ENCODE data around the gene SIPA1L3.

Gene SIPA1L3

DNA sequence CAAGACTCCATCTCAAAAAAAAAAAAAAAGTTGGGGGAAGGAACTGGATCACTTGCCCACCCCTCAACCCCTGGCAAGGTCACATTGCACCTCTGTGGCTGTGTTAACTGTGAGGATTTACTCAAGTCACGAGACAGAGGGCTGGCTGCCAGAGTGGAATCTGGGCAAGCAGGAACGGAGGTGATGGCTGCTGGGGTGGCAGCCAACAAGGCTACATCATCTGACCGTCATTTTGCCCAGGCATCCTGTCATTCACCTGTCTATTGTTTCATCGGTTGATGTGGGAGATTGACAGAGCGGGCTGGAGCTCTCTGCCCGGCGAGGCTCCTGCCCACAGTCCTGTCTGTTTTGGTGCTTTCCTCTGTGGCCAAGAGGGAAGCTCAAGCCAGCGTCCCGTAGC, 241.3 kb downstream of the SIPA1L3 start:
- DNase-seq (ENCODE audit: low read depth in 2 of 2) = no peak

DNA sequence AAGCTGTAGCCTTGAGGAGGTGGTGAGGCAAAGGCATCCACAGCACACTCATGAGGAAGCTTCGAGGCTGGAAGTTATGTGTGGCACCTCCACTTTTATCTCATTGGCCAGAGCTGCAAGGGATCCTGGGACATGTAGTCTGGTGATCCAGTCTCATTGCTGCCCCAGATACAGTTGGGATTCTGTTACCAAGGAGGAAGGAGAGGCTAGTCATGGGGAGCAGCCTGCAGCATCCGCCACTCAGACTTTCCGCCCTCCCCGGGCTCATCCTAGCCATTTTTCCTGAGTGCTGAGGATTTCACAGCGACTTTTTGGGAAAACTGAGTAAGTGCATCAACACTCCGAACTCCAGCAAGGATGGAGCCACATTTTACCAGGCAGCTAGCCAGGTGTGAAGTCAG, 242.7 kb downstream of the SIPA1L3 start:
- no peak for DNase-seq (ENCODE audit: low read depth in 2 of 2)

DNA sequence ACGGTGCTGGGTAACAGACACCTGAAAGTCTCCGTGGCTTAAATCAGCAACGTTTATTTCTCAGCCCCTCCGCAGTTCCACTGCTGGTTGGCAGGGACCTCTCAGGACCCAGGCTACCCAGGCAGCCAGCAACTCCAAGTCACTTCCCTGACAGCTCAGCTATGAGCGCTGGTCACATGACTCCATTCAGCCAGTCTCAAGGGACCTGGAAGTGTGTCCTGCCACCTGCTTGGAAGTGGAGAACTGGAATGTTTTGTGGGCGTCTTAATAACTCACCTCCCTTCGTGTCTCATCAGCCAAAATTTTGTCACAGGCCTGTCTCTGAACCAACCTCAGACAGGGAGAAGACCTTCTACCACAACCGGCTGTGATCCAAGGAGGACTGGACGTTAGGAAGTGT, 244.2 kb downstream of the SIPA1L3 start:
- no peak for DNase-seq (ENCODE audit: low read depth in 2 of 2)

DNA sequence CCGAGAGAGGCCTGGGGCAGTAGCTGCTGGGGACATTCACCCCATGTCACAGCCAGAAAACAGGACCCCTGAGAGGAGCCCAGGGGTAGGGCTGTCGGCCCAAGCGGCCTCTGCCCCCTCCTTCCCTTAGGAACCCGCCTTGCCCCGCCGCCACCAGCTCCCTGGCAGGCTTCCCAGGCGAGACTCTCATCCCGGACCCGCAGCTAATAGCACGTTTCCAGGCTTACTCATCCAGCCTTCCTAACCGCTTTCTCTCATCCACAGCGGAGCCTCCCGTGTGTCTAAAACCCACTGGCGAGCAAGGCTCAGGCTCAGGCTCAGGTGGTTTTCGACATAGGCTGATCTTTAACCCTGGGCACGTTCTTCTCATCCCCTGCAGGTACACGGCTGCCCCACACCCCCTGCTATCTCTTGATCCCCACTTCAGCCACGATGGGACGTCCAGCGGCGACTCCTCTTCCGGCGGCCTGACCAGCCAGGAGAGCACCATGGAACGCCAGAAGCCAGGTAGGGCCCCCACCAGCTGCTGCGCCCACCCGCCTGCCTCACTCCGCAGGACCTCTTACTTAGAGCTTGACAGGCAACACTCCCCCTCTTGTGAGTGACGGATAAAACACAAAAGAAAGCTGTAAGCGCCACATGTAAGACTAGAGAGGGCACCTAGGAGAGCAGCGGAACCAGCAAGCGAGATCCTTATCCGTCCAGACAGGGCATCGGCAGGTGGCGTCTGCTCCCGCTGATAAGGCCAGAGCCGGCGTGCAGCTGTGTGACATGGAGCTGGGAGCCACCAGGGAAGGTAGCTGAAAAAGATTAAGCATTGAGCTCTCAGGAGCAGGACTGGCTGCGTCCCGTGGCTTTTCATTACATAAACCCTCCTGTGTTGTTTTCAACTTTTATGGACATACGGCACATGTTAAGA, 245.7 kb downstream of the SIPA1L3 start:
- no peak for DNase-seq (ENCODE audit: low read depth in 2 of 2)

DNA sequence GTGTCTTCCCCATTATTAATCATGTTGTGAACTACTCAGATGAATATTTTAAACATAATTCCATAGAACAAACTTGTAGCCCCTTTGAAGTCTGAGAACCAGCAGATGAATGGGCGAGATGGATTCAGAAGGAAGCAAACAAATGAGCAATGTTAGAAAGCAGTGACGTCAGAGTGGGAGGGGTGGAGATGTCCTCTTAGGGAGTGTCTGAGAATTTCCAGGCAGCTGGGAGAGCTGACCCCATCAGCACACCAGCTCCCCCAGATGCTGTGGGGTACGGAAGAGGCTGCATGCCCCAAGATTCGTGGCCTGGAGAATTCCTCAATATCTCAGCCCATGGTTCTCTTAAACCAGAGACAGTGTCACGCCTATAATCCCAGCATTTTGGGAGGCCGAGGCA, 248.4 kb downstream of the SIPA1L3 start:
- no peak for DNase-seq (ENCODE audit: low read depth in 2 of 2)

DNA sequence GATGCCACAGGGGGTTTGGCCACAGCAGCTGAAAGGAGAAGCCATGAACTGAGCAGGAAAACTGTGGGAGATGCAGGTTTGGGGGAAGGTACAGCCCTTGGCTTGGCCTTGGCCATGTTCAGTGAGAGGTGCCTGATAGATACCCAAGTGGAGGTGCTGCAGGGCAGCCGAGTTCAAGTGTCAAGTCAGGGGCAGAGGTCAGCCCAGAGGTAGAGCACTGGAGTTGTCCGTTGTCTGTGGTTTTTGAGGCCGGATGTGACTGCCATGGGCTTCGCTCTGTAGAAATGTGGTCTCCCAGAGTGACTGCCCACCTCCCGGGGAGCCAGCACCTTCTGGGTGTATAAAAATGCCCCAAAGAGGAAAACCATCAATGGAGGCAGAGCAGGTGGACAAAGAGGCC, 251.7 kb downstream of the SIPA1L3 start:
- DNase-seq (ENCODE audit: low read depth in 2 of 2) = no peak

DNA sequence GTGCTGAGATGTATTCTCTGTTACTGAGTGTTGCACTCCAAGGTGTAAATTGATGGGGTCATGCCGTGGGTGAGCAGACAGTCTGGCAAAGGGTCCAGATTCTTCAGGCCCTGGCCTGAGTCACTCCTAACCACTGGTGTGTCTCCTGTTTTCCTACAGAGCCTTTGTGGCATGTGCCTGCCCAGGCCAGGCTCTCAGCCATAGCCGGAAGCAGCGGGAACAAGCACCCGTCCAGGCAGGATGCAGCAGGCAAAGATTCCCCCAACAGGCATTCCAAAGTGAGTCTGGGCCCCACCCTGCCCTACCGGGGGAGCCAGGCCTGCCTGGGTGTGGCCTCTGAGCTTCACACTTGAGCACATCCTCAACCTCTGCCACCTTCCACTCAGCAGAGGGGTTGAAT, 255.1 kb downstream of the SIPA1L3 start:
- DNase-seq (ENCODE audit: low read depth in 2 of 2) = no peak

DNA sequence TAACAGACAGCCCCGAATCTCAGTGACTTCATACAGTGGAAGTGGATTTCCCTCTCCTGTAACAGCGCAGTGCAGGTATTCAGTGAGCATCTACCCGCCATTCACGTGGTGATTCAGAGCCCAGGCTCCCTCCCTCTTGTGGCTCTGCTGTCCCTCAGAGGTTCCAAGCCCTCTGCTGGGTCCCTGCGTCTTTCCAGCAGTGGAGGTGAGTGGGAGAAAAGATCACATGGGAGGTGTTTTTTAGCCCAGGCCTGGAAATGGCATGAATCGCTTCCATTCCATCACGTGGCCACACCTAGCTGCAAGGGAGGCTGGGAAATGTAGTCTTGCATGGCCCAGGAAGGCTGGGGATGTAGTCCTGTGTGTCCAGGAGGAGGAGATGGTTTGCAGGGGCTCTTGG, 255.6 kb downstream of the SIPA1L3 start:
- DNase-seq (ENCODE audit: low read depth in 2 of 2) = no peak

DNA sequence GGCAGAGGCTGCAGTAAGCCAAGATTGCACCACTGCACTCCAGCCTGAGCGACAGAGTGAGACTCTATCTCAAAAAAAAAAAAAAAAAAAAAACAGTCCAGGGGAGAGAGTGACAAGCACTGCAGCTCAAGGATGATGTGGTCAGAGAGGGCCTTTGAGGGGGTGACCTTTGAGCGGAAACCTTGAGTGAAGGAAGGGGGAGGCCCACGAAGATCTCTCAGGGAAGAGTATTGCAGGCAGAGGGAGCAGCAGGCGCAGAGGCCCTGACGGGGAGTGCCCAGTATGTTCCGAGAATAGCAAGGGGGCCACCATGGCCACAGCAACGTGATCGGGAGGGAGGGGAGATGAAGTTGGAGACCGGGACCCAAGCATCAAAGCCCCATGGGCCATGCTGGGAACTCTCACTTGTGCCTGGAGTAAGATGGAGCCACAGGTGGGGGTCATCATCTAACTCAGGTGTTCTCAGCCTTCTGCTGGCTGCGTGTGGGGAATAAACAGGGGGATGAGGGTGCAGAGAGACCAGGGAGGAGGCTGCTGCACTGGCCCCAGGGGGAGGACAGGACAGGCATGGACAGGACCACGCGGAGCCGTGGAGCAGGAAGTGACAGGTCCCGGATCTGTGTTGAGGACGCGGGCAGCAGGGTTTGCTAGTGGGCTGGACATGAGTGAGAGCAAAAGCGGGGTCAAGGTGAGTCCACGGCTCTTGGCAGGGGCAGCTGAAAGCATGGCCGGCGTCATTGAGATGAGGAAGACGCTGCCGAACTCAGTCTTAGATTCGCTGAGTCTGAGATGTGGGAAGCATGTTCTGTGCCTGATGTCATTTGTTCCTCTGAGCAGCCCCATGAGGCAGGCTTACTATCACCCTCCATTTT, 256.6 kb downstream of the SIPA1L3 start:
- DNase-seq (ENCODE audit: low read depth in 2 of 2) = no peak

DNA sequence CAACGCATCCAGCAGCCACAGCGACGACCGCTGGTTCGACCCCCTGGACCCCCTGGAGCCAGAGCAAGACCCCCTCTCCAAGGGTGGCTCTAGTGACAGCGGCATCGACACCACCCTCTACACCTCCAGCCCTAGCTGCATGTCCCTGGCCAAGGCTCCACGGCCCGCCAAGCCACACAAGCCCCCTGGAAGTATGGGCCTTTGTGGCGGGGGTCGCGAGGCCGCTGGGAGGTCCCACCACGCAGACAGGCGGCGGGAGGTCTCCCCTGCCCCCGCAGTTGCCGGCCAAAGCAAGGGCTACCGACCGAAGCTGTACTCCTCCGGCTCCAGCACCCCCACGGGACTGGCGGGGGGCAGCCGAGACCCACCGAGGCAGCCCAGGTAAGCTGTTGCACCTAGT, 257.5 kb downstream of the SIPA1L3 start:
- DNase-seq (ENCODE audit: low read depth in 2 of 2) = no peak

DNA sequence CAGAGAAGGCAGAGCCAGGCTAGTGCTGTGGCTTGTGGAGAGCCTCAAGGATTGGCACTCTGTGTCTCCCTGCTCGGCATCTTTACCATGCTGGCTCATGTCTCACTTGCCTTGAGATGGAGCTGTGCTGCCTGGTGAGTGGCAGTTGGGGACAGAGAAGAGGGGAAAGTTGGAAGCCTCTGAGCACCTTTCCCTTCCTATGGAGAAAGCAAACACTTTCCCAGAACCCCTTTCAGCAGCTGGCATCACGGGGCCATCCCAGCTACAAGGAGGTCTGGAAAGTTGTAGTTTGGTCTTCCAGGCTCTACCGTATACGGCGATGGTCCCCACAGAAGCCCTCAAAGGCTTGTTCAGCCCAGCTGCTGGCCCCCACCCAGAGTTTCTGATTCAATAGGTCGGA, 258.3 kb downstream of the SIPA1L3 start:
- DNase-seq (ENCODE audit: low read depth in 2 of 2) = no peak

DNA sequence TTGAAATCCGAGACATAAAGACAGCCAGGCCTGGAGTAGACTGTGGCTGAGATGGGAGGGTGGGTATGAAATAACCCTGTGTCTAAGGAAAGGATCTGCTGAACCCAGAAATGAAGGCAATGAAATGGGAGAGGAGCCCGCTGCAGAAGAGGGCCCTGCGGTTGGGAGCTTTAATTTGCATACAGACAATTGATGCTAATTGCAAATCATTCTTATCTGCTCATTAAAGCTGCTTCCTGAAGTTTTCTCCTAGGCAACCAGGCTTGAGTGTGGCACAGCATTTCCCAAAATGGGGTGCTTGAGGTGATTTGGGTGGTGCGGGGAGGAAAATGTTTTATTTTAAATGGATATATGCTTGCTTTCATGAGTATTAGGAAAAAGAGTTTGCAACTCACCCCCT, 261.6 kb downstream of the SIPA1L3 start:
- no peak for DNase-seq (ENCODE audit: low read depth in 2 of 2)

DNA sequence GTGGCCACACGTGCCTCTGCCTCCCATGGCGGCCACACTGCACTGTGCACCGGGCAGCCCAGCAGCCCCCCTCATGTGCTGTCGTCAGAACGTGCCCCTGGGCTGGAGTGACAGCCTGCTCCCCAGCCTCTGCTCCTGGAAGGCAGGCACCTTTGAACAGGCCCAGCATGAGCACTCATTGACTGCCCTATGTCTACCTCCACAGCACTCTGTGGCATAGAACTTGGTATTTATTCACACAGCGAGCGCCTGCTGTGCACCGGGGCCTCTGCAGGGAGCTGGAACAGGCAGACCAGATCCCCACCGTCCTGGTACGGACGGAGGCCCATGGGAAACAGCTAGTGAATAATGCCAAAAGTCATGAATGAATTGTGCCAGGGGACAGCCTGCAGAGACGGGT, 263.3 kb downstream of the SIPA1L3 start:
- no peak for DNase-seq (ENCODE audit: low read depth in 2 of 2)

DNA sequence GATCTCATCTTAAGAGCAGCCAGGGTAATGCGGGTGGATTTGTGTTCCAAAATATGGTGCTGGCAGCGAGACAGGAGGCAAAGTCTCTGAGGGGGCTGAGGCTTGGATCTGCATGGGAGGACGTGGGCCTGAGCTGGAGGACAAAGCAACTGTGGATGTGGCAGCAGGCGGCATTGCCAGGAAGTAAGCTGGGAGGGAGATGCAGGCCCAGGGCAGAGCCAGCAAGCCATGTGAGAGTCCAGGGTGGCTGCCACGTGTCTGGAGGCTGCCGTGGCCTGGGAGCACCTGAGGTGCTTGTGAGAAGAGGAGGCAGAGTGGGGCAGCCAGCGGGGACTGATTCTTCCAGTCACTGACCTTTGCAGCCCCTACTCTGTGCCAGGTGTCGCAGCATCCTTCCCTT, 265.0 kb downstream of the SIPA1L3 start:
- no peak for DNase-seq (ENCODE audit: low read depth in 2 of 2)

DNA sequence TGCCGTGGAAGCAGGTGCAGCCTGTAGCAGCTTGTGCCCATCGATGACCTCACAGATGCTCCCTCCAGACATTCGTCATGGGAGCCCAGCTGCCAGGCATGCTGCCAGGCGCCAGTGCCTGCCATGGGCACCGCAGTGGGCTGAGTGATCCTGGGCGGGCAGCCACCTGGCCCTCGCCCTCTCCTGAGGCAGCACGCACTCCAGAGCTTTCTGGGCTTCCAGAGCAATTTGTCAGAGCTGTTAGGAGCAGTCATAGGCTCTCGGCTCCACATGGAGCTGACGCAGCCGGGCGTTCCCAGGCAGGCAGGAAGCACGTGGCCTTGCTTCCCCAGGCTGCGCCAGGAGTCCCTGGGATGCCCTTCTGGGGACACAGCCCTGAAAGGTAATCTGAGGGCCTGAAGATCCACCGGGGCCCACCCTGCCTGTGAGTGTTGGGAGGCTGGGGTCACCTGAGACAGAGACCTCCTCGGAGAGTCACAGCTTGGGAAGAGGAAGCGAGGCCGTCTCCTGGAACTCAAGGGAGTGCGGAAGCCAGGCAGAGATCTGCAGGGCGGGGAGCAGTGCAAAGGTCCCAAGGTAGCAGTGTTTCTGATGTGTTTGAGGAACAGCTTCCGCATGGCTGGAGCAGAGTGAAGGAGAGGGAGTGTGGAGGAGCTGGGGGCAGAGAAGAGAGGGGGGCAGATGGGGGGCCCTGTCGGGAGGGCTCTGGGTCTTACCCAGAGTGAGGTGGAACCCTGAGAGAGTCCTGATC, 266.5 kb downstream of the SIPA1L3 start:
- DNase-seq (ENCODE audit: low read depth in 2 of 2) = no peak

DNA sequence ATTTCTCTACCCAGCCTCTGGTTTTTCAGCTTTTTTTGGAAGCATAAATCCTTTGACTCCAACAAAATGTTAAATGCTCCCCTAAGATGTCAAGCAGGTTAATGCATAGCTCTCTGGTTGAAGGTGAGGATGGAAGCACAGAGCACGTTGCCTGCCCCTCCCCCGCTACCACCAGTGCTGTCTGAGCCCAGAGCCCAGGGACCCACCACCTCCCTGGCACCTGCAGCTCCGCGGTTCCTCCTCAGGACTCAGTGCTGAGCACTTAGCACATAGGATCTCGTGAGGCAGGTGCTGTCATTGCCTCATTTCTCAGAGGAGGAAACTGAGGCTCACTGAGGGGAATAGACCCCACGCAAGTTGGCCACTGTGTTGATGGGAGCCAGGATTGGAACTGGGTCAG, 268.4 kb downstream of the SIPA1L3 start:
- DNase-seq (ENCODE audit: low read depth in 2 of 2) = no peak

DNA sequence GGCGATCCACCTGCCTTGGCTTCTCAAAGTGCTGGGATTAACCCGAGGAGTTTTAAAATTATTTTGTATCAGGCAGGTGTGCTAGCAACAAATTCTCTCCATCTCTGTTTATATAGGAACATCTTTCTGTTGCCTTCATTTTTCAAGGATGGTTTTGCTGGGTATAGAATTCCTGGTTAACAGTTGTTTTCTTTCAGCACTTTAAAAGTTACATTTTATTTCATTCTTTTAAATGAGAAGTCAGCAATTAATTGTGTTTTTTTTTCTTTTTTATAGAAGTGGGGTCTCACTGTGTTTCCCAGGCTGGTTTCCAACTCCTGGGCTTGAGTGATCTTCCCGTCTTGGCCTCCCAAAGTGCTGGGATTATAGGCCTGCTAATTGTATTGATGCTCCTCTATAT, 273.1 kb downstream of the SIPA1L3 start:
- DNase-seq (ENCODE audit: low read depth in 2 of 2) = no peak

DNA sequence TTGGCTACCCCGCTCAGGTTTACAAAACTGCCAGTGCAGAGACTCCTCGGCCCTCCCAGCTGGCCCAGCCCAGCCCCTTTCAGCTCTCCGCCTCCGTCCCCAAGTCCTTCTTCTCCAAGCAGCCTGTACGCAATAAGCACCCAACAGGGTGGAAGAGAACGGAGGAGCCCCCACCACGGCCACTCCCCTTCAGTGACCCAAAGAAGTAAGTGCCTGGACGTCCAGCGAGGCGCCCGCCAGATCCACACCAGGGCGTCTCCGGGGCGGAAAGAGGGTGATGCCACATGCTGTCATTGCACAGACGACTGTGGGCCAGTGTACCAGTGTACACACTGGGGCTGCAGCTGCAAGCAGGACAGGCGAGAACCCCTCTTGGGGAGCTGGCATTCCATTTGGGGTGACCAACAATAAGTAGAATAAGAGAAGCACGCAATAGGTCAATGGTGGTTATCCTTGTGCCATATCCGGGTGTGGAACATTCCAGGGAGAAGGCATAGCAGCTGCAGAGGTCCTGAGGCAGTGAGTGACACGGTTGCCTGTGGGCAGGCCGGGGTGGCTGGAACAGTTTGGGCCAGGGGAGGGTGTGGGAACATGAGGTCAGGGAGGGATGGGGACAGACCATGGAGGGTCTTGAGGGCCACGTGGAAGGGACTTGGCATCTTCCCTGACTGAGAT, 275.7 kb downstream of the SIPA1L3 start:
- DNase-seq (ENCODE audit: low read depth in 2 of 2) = no peak

DNA sequence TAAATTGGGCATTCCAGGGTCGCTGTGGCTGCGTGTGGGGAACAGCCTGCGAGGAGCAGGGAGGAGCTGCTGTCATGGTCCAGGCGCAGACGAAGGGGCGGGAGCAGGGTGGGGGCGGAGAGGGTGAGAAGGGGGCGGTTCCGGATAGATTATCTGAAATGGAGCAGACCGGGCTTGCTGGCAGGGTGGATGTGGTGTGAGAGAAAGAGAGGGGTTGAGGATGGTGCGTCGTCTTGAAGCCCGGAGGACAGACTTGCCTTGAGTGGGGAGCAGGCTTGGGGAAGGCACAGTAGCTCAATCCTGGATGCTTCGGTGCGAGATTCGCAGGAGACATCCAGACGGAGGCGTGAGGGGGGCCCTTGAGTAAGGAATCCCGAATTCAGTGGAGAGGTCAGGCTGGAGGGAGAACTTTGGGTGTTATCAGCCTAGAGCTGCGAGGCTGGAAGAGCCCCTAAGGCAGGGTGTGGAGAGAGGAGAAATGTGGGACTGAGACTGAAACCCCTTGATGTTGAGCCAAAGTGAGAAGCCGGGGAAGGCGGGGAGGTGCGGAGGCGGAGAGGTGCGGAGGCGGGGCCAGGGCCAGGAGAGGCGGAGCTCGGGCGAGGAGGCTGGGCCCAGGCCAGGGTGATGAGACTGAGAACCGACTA, 276.4 kb downstream of the SIPA1L3 start:
- no peak for DNase-seq (ENCODE audit: low read depth in 2 of 2)

DNA sequence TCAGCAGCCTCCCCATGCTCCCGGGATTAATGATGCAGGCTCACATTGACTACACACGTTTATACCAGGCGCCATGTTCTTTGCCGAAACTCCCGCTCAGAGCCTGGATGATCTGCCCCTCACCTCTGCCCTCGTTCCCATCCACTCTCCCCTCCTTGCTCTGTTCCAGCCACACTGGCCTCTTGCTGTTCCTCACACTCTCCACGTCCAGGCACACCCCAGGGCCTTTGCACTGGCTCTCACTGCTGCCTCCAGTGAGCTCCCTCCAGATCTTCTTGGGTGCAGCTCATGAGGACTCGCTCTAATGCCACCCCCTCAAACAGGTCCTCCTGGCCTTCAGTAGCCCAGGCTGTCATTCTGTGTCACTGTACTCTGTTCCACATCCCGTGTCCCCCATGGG, 277.8 kb downstream of the SIPA1L3 start:
- DNase-seq (ENCODE audit: low read depth in 2 of 2) = no peak

DNA sequence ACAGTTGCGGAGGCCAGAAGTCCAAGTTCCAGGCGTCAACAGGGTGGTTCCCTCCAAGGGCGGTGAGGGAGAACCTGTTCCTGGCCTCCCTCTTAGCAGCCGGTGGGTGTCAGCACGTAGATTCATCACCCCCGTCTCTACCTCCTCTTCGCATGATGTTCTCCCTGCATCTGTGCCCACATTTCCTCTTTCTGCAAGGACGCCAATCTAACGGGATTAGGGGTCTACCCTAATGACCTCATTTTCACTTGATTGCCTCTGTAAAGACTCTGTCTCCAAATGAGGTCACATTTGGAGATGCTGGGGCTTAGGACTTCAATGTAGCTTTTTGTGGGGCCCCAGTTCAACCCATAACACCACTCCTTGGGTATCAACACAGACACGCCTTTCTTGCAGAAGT, 278.6 kb downstream of the SIPA1L3 start:
- no peak for DNase-seq (ENCODE audit: low read depth in 2 of 2)
